K562 (cell line): Measurements from ENCODE around the gene PPARD. TPM values are rescaled to one million over a fixed set of nuclear protein-coding genes. Genes with fewer than 3 reads are reported as not detected.

ENCODE experiments used
- ATAC-seq: fragments of 200-7000 bp; cut with Tn5 transposase; 3 replicates; pipeline ENCODE4 v1.9.1; 2020; ENCODE audit warnings: moderate library complexity
- BruUV-seq: library from RNA; stranded (reverse); fragments of 400-500 nt; replicated peaks from 2 replicates; lab custom pipeline; 2021; lab: Mats Ljungman, UMichigan
- CTCF ChIA-PET: fragments of 300-600 bp; formaldehyde crosslinking; extraction: SDS; loops from one replicate; lab custom pipeline; 2021; ENCODE audit warnings: low intra/inter-chr PET ratio; lab: Yijun Ruan, JAX
- POLR2A ChIA-PET: fragments of 300-600, 350-650 bp; sonication (Branson Sonifier 250); formaldehyde crosslinking; extraction: SDS; loops from one replicate; lab custom pipeline; 2021; ENCODE audit warnings: antibody characterized with exemption, inconsistent platforms; lab: Yijun Ruan, JAX
- DNase-seq, 4 experiments: peaks; one replicate each; pipeline versions ENCODE4 v3.0.0 to v3.0.0-alpha.2; 2011 to 2018; ENCODE audit warnings: low spot score in 3 of 4, mixed read lengths in 3 of 4; ENCODE audit errors: extremely low read depth in 1 of 4
- FAIRE-seq: peaks from 2 replicates; lab custom pipeline; 2011; peaks lifted over from hg19 to GRCh38; lab: Jason Lieb, UNC
- H2AFZ ChIP-seq: 2 replicates; pipeline ENCODE4 v1.6.0; 2011; ENCODE audit warnings: low read depth, low read length, control low read depth, inconsistent platforms
- H3K27ac ChIP-seq: fragments of 200-600 bp; 3 replicates; pipeline ENCODE4 v1.8.0; 2011; ENCODE audit warnings: low read depth, mild to moderate bottlenecking, control low read depth, inconsistent platforms, low read length, moderate library complexity, mixed read lengths; ENCODE audit errors: extremely low read depth
- H3K27me3 ChIP-seq, 2 experiments: fragments of 300-600 bp in 1 of 2; 2 replicates in 1 of 2; 3 replicates in 1 of 2; pipeline versions ENCODE4 v1.6.0 to v1.8.0; 2011; ENCODE audit warnings: inconsistent platforms in 2 of 2, low read length in 2 of 2, mild to moderate bottlenecking in 1 of 2, mixed read lengths in 1 of 2, moderate library complexity in 1 of 2; ENCODE audit not compliant: control insufficient read depth in 2 of 2, insufficient read depth in 2 of 2
- H3K36me3 ChIP-seq: fragments of 300-600 bp; 3 replicates; pipeline ENCODE4 v1.8.0; 2011; ENCODE audit warnings: mild to moderate bottlenecking, low read length, inconsistent platforms; ENCODE audit not compliant: control insufficient read depth, insufficient read depth
- H3K4me1 ChIP-seq, 2 experiments: fragments of 200-600 bp in 1 of 2; replicated peaks in 1 of 2; 2 replicates in 1 of 2; 3 replicates in 1 of 2; pipeline versions ENCODE4 v1.5.1 to v1.8.0; 2011; ENCODE audit warnings: inconsistent platforms in 2 of 2, low read length in 2 of 2, mild to moderate bottlenecking in 1 of 2, mixed read lengths in 1 of 2, moderate library complexity in 1 of 2; ENCODE audit not compliant: control insufficient read depth in 2 of 2, insufficient read depth in 2 of 2
- H3K4me2 ChIP-seq: 2 replicates; pipeline ENCODE4 v1.6.1; 2011; ENCODE audit warnings: low read length, control low read depth, inconsistent platforms, mixed read lengths; ENCODE audit not compliant: insufficient read depth
- H3K4me3 ChIP-seq: fragments of 200-600 bp; sonication (generic), shearing (Covaris generic); 2 replicates; pipeline ENCODE4 v1.5.1; 2016; ENCODE audit warnings: control low read depth, inconsistent platforms
- H3K79me2 ChIP-seq: fragments of 200-600 bp; 3 replicates; pipeline ENCODE4 v1.8.0; 2011; ENCODE audit warnings: low read length, inconsistent platforms; ENCODE audit not compliant: control insufficient read depth, insufficient read depth
- H3K9ac ChIP-seq, 2 experiments: 2 replicates each; pipeline versions ENCODE4 v1.6.0 to v1.6.1; 2011; ENCODE audit warnings: low read depth in 2 of 2, low read length in 2 of 2, control low read depth in 1 of 2, inconsistent platforms in 1 of 2, mild to moderate bottlenecking in 1 of 2, mixed read lengths in 1 of 2; ENCODE audit not compliant: insufficient read depth in 1 of 2
- H3K9me1 ChIP-seq: one replicate; pipeline ENCODE4 v1.6.0; 2011; ENCODE audit warnings: inconsistent platforms, mild to moderate bottlenecking, low read length, moderate library complexity; ENCODE audit not compliant: control insufficient read depth, insufficient read depth
- H3K9me3 ChIP-seq: replicated peaks from 2 replicates; pipeline ENCODE4 v1.5.1; 2011; ENCODE audit warnings: low read depth, low read length, inconsistent platforms; ENCODE audit not compliant: control insufficient read depth, insufficient read depth
- H4K20me1 ChIP-seq: replicated peaks from 2 replicates; pipeline ENCODE4 v1.6.1; 2011; ENCODE audit warnings: low read length, inconsistent platforms, mixed read lengths; ENCODE audit not compliant: control insufficient read depth, insufficient read depth
- IRF2 ChIP-seq: sonication (generic); formaldehyde crosslinking; IDR thresholded peaks from 2 replicates; pipeline ENCODE4 v1.8.1; 2022; ENCODE audit warnings: mild to moderate bottlenecking, missing genetic modification reagents
- NFRKB ChIP-seq: fragments of 450-650 bp; IDR thresholded peaks from 2 replicates; pipeline ENCODE4 v1.6.1; 2016; ENCODE audit warnings: low read depth
- RAD21 ChIP-seq, 2 experiments: fragments of 250-450 bp in 1 of 2; fragments of 450-650 bp in 1 of 2; sonication (Bioruptor Pico) in 1 of 2; formaldehyde crosslinking in 1 of 2; IDR thresholded peaks in 1 of 2; conservative IDR thresholded peaks in 1 of 2; 2 replicates each; pipeline versions ENCODE4 v1.4.0 to v1.8.0; 2020 to 2022; ENCODE audit warnings: mild to moderate bottlenecking in 2 of 2, moderate library complexity in 1 of 2
- RBM15 ChIP-seq: fragments of 200-400 bp; formaldehyde crosslinking; IDR thresholded peaks from 2 replicates; pipeline ENCODE4 v1.6.1; 2018; ENCODE audit warnings: mild to moderate bottlenecking, low read length, moderate library complexity; ENCODE audit not compliant: insufficient read depth
- RBM39 ChIP-seq: fragments of 200-400 bp; formaldehyde crosslinking; optimal IDR thresholded peaks from 2 replicates; pipeline ENCODE3; 2018; ENCODE audit warnings: low read depth, low read length
- ZFP36 ChIP-seq: fragments of 150-350 bp; IDR thresholded peaks from 2 replicates; pipeline ENCODE4 v1.6.1; 2018; ENCODE audit warnings: low read length, low read depth; ENCODE audit not compliant: partially characterized antibody
- WGBS: fragments of 100-300 bp; shearing (Covaris generic); methylation state at CpG from one replicate; pipeline ENCODE4 v1.1.6; 2016; ENCODE audit warnings: low coverage, mixed read lengths; ENCODE audit not compliant: insufficient coverage; ENCODE audit errors: missing lambda C conversion rate; 5-methylcytosine and 5-hydroxymethylcytosine counted together
- in situ Hi-C: fragments of 300-500 bp; cut with MboI; formaldehyde crosslinking; loops from 4 replicates; pipeline ENCODE4 v1.15.0; 2018; ENCODE audit warnings: inconsistent platforms, mixed read lengths
- intact Hi-C: fragments of 100-400 bp; cut with micrococcal nuclease; formaldehyde crosslinking; loops from 2 replicates; pipeline ENCODE4 v1.14.2; 2022
- polyA plus RNA-seq, 8 experiments: library from polyadenylated mRNA; depleted of rRNA in 4 of 8; stranded (reverse) in 5 of 8; unstranded in 3 of 8; fragments of >200 nt; fragmentation: Nextera tagmentation in 2 of 8; fragmentation: Illumina TruSeq in 1 of 8; extraction: Ambion mirVana in 2 of 8; extraction: Trizol in 1 of 8; gene quantifications; 2 replicates each; pipeline versions ENCODE4 v1.2.1 to v1.2.3, GENCODE V29; 2011 to 2014; ENCODE audit warnings: inconsistent platforms in 1 of 8, missing spikeins in 1 of 8
- total RNA-seq, 7 experiments: library from RNA; depleted of rRNA in 6 of 7; stranded (reverse); fragments of >200 nt in 6 of 7; fragmentation: Illumina TruSeq in 2 of 7; extraction: Trizol in 2 of 7; gene quantifications; 2 replicates each; pipeline versions ENCODE4 v1.2.1 to v1.2.3, GENCODE V29; 2011 to 2021; ENCODE audit warnings: low replicate concordance in 1 of 7
- TF ChIP-seq, protein P1 (sequence below): fragments of 150-350 bp; IDR thresholded peaks from 2 replicates; pipeline ENCODE4 v1.6.1; 2014; ENCODE audit warnings: low read depth, mild to moderate bottlenecking, low read length, borderline replicate concordance
- TF ChIP-seq, protein P2 (sequence below): sonication (generic); formaldehyde crosslinking; IDR thresholded peaks from 2 replicates; pipeline ENCODE4 v1.5.0; 2020; ENCODE audit warnings: missing genetic modification reagents

Gene PPARD
- total and polyA plus RNA-seq, 9 of the 15 experiments (the other 6 are each of a cell fraction or from before 2014, with no cell fraction given): 0.14 to 13.2 (median 3.8) TPM

DNA sequence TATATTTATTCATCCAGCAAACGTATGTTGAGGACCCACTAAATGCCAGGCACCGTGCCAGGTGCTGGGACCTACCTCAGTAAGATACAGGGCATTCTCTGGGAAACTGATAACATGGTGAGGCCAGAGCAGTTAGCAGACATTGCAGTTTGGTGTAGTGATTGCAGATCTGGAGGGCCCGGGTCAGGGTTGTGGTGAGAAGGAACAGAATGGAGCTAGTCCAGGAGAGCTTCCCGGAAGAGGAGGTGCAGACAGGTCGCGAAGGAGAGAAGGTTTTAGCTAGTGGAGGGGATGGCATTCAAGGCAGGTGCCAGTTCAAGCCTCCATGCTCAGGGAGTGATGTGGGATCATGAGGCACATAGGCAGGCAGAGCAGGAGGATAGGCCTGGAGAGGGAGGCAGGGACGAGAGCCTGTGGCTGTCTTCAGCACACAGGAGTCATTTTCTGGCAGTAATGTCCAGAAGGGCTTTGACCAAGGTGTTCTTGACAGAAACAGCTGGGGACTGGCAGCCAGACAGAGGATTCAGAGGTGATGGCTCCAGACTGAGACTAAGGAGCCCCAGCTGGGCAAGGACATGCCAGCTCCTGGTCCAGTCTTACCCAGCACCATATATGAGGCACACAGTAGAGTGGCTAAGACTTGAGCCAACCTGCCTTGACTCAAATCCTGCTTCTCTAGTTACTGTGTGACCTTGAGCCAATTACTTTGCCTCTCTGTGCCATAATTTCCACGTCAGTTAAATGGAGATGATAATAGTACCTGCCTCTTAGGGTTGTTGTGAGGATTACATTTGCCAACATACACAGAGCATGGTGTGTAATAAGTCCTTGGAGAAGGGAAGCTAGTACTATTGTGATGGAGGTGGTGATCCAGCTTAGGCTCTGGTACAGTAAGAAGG, 61.4 kb downstream of the PPARD start:
- no peak overlapping the region for H2AFZ ChIP-seq
- no peaks in the 10 kb centered on the region for H3K9me3 ChIP-seq
- no peak overlapping the region for H3K4me2 ChIP-seq
- 0 out of 5 replicates have a peak, but pooled peaks cover 0 to 3% of the 10 kb centered on the region in 2 experiments for H3K27me3 ChIP-seq
- H3K79me2 ChIP-seq: no peaks in the 10 kb centered on the region
- BruUV-seq: no TSS peak
- H3K27ac ChIP-seq: no peak overlapping the region
- peaks cover 0 to under 1% of the 10 kb centered on the region in 2 experiments; a peak in 3 of 5 replicates for H3K4me1 ChIP-seq
- WGBS: 36% methylated on average over 8 of the region's 8 CpGs
- no peak overlapping the region for H3K4me3 ChIP-seq
- H4K20me1 ChIP-seq: peaks cover 41% of the 10 kb centered on the region
- intact Hi-C loops (no loop called here), in situ Hi-C loops (no loop called here)
- H3K9ac ChIP-seq: peak overlapping the region in 1 of 2 experiments; percentile 37; a peak in 1 of 4 replicates
- no peak for DNase-seq
- H3K9me1 ChIP-seq: no peaks in the 10 kb centered on the region
- no peak for FAIRE-seq
- no peak for ATAC-seq
- ChIA-PET POLR2A (interaction anchor here (0.7 kb wide), 1 partner anchor 70 kb away, joined by 3 read pairs; no protein-coding TSS in a partner anchor), CTCF (no interaction called here)
- no peaks in the 10 kb centered on the region for H3K36me3 ChIP-seq
- TF ChIP-seq ZFP36: peak; percentile 92
- no peak for TF ChIP-seq RBM39
- TF ChIP-seq IRF2 (CRISPR knock-in tag): 0 out of 2 replicates have a peak, but pooled peaks have one; percentile 46
- TF ChIP-seq, protein P1, sequence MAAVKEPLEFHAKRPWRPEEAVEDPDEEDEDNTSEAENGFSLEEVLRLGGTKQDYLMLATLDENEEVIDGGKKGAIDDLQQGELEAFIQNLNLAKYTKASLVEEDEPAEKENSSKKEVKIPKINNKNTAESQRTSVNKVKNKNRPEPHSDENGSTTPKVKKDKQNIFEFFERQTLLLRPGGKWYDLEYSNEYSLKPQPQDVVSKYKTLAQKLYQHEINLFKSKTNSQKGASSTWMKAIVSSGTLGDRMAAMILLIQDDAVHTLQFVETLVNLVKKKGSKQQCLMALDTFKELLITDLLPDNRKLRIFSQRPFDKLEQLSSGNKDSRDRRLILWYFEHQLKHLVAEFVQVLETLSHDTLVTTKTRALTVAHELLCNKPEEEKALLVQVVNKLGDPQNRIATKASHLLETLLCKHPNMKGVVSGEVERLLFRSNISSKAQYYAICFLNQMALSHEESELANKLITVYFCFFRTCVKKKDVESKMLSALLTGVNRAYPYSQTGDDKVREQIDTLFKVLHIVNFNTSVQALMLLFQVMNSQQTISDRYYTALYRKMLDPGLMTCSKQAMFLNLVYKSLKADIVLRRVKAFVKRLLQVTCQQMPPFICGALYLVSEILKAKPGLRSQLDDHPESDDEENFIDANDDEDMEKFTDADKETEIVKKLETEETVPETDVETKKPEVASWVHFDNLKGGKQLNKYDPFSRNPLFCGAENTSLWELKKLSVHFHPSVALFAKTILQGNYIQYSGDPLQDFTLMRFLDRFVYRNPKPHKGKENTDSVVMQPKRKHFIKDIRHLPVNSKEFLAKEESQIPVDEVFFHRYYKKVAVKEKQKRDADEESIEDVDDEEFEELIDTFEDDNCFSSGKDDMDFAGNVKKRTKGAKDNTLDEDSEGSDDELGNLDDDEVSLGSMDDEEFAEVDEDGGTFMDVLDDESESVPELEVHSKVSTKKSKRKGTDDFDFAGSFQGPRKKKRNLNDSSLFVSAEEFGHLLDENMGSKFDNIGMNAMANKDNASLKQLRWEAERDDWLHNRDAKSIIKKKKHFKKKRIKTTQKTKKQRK: no peak
- no peak for TF ChIP-seq RAD21 (CRISPR knock-in tag; conservative IDR thresholded peaks at IDR 0.05 in 1 of 2, IDR thresholded peaks at IDR 0.05 in 1 of 2)
- TF ChIP-seq RBM15: no peak
- TF ChIP-seq NFRKB: no peak
- TF ChIP-seq, protein P2, sequence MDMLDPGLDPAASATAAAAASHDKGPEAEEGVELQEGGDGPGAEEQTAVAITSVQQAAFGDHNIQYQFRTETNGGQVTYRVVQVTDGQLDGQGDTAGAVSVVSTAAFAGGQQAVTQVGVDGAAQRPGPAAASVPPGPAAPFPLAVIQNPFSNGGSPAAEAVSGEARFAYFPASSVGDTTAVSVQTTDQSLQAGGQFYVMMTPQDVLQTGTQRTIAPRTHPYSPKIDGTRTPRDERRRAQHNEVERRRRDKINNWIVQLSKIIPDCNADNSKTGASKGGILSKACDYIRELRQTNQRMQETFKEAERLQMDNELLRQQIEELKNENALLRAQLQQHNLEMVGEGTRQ (CRISPR knock-in tag): no peak
